Activated effector memory CD4-positive, alpha-beta T cell treated with Interleukin-2 at 50 U/mL for 16 hours (primary cell): Measurements from ENCODE around the gene PRCC.

Source experiments
- DNase-seq: peaks from one replicate; pipeline ENCODE4 v3.0.0-alpha.2; 2020

Gene PRCC, protein sequence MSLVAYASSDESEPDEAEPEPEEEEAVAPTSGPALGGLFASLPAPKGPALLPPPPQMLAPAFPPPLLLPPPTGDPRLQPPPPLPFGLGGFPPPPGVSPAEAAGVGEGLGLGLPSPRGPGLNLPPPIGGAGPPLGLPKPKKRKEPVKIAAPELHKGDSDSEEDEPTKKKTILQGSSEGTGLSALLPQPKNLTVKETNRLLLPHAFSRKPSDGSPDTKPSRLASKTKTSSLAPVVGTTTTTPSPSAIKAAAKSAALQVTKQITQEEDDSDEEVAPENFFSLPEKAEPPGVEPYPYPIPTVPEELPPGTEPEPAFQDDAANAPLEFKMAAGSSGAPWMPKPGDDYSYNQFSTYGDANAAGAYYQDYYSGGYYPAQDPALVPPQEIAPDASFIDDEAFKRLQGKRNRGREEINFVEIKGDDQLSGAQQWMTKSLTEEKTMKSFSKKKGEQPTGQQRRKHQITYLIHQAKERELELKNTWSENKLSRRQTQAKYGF

DNA sequence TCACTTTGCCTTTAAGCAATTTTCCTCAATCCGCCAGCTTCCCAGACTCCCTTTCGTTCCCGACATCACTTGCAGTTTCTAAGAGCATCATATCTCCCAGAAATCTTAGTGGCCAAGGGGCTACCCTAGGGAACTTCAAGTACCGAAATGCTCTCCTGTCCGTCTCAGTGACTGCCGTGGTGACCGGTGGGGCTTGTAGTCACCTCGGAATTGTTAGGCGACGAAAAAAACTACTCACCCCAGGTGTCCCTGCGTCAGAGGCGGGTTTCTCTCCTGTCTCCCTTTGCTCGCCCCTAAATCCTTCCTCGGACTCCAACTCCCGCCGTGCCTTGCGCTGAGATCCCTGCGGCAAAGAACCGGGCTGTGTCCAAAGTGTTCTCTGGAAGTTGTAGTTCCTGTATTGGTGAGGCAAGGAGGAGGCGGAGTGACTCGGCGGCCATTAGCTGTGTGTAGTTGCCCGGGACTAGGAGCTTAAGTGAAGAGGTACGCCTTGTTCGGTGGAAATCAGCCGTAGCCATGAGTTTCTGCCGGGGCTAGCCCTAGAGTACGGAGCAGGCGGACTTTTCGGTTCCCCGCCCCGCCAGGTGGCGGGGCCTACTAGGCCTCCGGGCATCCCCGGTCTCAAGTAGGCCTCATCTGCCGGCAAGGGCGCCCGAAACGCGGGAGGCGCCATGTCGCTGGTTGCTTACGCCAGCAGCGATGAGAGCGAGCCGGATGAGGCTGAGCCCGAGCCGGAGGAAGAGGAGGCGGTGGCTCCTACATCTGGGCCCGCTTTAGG lies at the start of gene PRCC:
Gene PRCC, plus strand, starts transcription at position 435 of the 778 bp plus-strand sequence. Its CDS starts 237 bp downstream, at position 672.
- DNase-seq: peak; percentile 96

DNA sequence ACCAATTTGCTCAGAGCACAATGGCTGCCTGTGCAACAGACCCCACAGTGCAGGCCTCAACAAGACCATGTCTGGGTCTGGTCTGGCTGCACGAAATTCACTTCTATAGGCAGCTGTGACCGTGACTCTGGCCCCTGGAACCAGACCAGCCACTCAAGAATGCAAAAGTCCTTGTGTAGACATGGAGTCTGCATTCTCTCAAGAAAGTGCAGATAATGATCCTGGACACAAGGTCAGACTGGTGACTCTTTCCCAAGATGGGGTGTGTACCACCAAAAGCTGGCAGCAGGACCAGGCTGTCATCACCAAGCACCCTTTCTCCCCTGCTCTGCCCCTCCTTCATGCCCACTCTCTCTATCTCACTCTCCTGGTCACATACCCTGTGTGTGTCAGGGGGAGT lies 46.2 kb upstream of the PRCC start:
- DNase-seq: no peak

DNA sequence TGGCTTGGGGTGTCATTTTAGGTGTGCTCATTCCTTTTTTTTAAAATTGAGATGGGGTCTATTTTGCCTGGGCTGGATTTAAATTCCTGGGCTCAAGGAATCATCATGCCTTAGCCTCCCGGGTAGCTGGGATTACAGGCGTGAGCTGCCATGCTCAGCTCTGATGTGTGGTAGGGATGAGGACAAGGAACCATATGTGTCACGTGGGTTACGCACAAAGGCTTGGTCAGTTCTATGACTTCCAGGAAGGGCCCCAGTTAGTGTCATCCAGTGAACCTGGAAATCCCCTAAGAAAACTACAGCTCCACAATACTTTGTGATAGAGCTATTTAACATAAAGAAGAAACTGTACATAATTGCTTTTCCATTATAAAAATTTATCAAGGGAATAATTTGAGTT lies 45.8 kb upstream of the PRCC start:
- no peak for DNase-seq

DNA sequence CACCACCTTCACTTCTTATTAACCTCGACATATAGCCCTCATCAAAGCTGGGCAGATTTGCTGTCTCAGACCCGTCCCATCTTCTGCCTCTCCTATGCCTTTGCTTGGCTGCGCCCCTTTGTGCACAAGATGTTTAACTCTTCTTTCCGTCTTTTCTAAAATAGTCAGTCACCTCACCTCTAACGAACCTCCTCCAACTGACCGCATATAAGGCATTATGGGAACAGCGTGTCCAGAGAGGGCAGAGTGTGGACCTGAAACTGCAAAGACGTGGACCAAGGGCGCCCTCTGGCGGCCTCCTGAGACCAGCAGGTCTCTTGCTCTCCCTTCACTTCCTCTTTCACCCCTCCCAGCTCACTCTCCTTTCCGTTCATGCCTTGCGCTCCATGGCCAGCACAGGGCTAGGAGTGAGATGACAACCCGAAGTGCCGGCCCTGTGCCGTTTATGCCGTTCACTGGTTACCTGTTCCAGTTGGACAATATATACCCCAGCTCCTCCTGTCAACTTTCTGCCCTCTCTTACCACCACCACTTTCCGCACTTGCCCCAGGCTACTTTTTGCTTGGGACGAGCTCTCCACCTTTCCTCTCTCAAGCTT lies 41.6 kb upstream of the PRCC start:
- DNase-seq: peak; percentile 64

DNA sequence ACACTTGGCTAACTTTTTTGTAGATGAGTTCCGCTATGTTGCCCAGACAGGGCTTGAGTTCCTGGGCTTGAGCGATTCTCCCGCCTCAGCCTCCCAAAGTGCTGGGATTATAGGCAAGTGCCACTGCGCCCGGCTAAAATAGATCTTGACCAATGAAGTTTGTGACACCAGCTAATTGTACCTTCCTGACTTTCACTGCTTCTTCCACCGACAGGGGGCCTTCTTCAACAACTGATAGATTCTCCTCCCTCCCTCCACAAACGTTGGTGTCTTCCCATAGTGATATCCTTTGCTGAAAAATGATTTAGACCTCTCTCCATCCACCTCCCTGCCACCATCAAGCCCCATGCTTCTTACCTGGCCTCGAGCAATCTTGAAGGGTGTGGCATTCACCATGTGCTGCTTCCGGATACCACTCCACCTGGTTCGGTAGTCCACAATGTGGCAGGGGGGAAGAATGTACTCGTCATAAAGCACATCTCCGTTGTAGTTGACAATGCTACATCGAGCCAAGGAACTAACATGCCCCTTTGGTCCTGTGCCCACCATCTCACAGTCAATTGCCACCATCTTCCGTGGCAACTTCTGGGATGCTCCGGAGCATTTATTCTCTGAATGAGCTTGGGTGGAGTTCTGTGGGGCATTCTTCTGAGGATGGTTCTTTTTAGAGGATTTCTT lies 40.6 kb upstream of the PRCC start:
- DNase-seq: no peak

DNA sequence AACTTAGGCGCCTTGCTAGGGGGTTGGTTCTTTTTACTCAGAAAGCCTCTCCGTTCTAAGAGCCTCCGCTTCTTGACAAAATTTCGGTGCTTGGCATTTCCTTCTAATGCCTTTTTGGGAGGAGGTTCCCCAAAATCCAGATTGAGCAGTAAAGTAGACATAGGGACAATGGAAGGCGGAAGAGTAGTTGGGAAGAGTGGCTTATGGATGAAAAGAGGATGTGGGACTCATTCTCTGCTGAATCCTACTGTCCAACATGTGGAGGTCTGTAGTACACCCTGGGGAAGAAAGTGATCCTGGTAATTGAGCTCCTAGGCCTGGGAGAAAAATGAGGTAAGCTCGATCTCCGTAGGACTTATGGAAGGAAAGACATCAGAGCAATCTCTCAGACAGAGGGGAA lies 39.8 kb upstream of the PRCC start:
- DNase-seq: no peak

DNA sequence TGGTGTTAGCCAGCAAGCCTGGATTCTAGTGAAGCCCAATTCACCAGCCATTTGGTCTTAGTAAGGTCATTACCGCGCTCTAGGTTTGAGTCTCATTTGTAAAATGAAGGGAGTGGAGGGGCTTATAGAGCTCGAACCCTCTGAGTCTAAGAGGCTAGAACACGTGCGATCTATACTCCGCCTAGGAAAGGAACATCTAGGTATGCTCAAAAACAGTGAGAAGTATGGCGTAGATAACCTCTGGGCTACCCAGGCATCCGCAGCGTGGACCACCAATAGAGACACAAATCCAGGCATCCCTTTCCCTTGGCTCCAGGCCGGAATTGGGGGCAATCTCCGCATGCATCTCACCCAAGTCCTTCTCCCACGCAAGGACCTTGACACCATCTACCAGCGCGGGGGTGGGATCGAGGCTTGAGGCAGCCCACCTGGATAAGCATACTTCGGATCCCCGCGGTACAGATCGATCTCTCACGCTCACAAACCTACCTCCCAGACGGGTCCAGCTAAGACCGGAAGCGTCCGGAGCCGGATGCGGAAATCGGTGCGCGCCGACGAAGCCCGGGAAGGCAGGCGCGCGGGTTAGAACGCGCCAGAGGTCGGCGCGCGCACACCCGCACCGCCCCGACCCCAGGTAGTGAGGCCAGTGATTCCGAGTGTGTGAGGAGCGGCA lies 39.3 kb upstream of the PRCC start, which contains the start of gene METTL25B:
Gene METTL25B, plus strand, starts transcription at position 544 of the 673 bp plus-strand sequence. CDS start 636 bp downstream, outside the sequence.
- DNase-seq: no peak

DNA sequence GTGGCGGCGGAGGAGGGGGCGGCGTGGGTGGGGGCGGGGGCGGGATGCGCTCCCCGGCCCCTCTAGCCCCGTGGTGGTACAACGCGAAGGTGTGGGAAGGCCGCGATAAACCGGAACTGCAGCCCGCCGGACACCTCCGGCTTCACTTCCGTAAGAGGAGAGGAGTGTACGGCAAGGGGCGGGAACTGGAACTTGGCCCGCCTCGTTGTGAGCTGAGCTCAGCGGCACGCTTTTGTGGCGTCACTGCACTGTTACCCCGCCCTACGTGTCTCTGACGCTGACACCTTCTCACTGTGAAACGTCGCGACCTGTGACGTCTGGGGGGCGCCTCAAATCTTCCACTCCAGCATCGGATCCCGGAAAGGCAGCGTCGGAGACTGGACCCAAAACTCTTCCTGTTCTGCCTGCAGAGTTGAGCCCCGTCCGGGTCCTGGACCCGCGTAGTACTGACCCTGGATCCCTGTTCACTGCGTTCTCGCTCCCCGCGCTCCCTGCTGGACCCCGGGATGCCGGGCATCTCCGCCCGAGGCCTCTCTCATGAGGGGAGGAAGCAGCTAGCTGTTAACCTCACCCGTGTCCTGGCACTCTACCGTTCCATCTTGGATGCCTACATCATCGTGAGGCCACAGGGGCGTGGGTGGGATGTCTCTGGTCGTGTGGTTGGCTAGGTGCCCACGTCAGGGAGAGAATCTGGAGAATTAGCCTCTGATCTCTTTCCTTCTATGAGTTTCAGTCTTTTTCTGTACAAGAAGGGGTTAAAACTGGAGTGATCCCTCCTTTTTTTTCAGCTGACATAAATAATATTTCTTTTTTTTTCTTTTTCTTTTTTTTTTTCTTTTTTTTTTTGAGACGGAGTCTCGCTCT lies 38.5 kb upstream of the PRCC start, which contains the start of gene ISG20L2:
Gene ISG20L2, minus strand, starts transcription at position 168 of the 864 bp plus-strand sequence. CDS start 1,114 bp downstream, outside the sequence.
- DNase-seq: peak; percentile 87

DNA sequence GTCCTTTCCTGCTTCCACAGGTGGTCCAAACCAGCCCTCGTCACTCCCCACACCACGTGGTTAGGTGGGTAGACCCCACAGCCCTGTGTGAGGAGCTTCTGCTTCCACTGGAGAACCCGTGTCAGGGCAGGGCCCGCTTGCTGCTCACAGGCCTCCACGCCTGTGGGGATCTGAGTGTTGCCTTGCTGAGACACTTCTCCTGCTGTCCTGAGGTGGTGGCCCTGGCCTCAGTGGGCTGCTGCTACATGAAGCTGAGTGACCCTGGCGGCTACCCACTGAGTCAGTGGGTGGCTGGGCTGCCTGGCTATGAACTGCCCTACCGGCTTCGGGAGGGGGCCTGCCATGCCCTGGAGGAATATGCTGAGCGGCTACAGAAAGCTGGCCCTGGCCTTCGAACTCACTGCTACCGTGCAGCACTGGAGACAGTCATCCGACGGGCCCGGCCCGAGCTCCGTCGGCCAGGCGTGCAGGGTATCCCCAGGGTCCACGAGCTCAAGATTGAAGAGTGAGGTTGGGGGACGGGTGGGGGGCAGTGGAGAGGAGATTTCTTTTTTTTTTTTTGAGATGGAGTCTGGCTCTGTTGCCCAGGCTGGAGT lies 33.2 kb upstream of the PRCC start:
- no peak for DNase-seq

DNA sequence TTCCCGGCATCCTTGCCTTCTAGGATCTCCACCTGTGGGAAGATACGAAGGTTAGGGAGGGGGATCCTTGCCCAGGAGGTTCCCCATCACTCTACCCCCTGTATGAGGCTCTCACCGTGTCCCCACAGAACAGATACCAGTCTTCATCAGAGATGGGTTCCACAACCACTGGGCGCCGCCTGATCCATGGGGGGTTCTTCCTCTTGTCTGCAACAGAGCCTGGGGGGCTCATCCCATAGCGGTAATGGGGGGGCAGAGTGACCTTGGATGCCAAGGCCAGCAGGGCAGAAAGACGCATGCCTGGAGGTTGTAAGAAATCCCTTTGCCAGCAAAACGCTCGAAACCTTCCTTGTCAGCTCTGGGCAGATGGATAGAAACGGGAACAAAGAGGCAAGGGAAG lies 28.9 kb upstream of the PRCC start:
- no peak for DNase-seq

DNA sequence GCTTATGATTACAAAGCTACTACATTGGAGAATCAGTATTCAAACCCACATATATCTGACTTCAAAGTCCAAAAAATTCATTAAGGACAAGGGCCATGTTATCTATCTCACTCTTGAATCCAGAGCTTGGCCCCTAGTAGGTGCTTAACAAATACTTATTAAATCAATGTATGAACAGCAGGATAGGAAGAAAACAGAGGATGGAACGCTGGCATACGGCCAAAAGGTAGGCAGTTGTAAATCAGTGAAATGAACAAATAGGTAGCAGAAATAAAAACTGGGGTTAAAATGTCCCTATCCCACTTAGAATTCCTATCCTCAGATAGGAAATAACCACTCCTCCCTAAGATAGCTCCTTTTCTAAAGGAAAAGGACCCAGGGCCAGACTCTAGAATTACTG lies 28.4 kb upstream of the PRCC start:
- DNase-seq: no peak

DNA sequence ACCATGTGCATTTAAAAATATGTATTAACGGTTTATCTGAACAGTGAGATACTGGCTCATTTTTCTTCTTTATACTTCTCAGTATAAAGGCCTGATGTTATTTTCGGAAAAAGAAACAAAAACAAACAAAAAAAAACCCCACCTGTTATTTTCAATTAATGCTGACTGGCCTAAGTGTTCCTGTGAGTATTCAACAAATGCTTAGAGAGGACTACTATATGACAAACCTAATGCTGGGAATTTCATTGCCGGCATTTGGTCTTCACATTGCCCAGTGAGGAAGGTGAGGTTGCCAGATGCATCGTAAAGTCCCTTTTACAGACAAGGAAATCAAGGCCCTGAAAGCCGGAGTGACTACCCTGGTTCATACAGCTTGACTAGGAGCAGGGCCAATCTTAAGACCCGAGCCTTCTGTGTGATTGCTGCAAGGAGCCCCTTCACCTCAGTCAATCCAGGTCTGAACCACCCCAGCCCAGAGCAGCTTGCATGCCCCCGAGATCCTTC lies 27.0 kb upstream of the PRCC start:
- DNase-seq: no peak

DNA sequence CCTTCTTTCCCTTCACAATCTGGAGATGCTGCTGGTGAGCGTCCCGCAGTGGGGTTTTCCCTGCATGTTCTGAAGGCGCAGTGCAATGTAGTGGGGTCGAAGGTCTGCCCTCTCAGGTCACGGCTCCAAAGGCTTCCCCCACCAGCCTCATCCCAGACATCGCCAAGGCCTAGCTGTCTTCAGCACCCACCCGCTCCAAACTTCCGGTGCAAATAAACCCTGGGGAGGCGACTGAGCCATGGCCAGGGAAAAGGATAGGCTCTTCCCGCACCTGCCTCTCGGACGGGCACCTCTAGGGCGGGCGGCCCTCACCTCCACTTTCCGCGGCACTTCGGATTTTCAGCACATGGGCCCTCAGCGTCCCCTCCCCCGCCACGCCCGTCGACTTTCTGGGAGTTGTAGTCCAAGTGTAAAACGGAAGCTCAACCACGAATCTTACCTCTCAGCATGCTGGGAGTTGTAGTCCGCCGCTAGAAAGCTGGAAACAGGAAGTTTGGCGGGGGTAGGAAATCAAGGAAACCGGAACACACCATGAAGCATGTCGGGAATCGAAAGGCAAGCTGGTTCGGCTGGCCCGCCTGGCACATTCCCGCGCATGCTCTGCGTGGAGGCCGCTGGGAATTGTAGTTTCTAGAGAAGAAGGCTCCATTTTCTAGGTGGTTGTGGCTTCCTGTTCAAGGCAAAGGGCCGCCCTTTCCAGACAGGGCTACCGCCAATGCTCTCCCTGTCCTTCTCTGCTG lies 26.4 kb upstream of the PRCC start, which contains the start of gene MRPL24:
Gene MRPL24, minus strand, starts transcription at position 348 of the 740 bp plus-strand sequence. CDS start 2,384 bp downstream, outside the sequence.
- DNase-seq: peak; percentile 94

DNA sequence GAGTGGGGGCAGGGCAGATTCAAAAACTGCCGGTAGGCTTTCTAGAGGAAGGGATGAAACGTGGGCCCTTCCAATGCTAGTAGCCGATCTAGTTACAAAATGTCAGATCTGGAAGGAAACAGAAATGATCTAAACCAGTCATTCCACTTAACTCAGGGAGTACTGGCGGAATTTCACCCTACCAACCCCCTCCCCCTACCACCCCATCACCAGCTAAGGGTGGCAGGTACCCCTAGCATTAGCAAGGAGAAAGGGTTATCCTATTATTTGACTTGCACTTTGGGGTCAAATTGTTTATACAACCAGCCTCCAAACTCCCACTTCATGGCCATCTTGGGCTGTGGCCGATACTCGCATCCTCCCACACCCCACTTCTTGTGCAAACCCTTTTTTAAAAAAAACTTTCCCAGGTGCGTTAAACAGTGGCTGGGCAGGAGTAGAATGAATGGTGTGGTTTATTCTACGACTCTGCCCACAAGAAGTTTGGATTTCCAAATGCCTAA lies 25.8 kb upstream of the PRCC start:
- no peak for DNase-seq

DNA sequence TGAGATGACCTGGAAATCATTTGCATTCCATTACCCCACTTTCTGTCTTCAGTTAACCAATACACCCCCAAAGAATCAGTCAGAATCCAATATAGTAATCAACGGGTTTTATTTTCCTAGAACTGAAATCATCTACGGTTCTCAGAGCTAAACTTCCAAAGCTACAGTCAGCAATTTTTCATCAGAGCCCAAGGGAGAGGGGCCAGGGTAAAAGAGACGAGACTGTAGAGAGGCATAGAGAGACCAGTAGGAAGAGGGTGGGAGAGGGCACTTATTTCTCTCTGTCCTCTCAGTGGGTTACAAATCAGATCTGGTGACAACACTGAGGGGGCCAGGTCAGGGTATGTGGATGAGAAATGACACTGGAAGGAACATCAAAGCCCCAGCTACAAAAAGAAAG lies 25.3 kb upstream of the PRCC start:
- no peak for DNase-seq

DNA sequence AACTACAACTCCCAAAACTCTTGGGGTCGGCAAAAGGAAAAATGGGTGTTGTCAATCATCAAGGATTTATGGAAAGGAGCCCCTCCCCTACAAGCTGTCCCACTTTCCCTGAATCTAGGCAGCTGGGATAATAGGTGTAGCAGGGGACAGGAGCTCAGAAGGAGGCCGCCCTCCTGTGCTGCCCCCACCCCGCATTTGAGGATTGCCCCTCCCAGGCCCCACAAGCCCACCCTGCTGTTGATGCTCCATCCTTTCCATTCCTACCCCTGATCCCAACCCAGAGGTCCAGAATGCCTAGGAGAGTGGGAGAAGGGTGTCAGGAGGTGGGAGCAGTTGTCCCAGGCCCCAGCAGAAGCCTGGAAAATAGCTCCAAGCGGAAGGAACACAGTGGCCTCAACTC lies 24.5 kb upstream of the PRCC start:
- no peak for DNase-seq

DNA sequence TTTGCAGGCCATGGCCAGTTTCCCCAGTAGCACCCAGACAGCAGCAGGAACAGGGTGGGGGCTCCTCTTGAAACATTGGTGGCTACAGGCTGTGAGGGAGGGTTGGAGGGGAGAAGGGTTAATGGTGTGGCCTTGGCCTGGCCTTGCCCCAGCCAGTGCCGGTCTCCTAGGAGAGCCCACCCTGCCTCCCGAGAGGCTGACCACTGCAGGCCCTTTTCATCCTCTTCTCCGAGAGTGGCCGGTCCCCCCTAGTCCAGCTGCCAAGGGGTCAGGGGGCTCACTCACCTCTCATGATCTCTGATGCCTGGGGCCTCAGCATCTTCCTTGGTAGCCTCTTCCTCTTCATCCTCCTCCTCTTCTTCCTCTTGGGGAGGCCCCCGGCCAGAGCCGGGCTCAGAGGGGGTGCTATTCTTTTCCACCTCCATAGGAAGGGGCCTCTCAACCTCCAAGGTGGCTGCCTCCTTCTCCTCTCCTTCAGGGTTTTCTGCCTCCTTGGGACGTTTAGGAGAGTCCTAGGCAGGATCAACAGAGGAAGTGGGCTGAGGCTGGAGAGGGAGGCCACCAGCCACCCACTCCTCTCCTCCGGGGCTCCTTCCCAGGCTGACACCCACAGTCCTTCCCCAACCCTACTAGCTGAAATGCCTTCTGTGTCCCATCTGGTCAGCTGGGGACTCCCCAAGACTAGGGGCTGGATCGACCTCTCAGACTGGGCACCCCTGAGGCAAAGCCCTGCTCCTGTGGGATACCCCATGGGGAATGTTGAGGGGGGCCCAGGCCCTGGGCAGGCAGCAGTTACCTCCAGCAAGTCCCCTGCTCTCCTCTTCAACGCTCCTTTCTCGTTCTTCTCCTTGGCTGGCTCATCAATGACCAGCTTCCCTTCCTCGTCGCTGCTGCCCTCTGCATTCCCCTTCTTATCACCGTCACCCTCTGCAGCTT lies 23.7 kb upstream of the PRCC start:
- DNase-seq: no peak

DNA sequence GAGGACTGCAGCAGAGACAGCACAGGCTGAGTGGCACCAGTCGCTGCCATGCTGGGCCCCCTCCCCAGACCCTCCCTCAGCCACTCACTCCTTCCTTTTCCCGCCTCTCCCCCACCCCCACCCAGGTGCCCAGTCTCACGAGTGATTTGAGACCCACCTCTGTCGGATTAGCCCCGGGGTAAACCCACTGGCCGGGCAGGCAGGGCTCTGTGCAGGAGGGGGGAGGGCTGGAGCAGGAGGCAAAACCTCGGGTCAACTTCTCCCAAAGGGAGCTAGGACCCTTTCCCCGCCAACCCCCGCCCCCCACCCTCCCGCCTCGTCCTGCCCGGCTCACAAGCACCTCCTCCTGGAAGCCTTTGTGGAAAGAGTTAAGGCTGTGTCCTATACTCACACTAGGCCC lies 23.0 kb upstream of the PRCC start:
- DNase-seq: no peak
